Peyer's patch (tissue), 4 donors: Measurements from ENCODE around the gene SUMF2.

Experiments used
- CTCF ChIP-seq, 6 experiments: fragments of 450-650 bp in 4 of 6; fragments of 200-600 bp in 2 of 6; sonication (generic) in 1 of 6; IDR thresholded peaks; one replicate each; pipeline ENCODE4 v1.5.1; 2017 to 2019; ENCODE audit warnings: antibody characterized with exemption in 6 of 6, mild to moderate bottlenecking in 3 of 6, moderate library complexity in 1 of 6
- POLR2A ChIP-seq, 2 donors: fragments of 450-650 bp; IDR thresholded peaks; one replicate each; pipeline ENCODE4 v1.5.1; 2017; ENCODE audit warnings: antibody characterized with exemption in 2 of 2, mild to moderate bottlenecking in 2 of 2, moderate library complexity in 2 of 2

GRCh38 chr7:56081626-56082340, 17.7 kb downstream of the SUMF2 start:
- TF ChIP-seq CTCF (IDR thresholded peaks at IDR 0.05) (no peak), POLR2A (IDR thresholded peaks at IDR 0.05) (no peak)
